ENCODE measurements around the gene ITGB6. TPM values are rescaled to one million over a fixed set of nuclear protein-coding genes. Genes with fewer than 3 reads are reported as not detected.
A peak's percentile ranks its signal among the peaks of the same experiment; 100 is the strongest.

ITGB6 gene
- total RNA-seq, 2 experiments from 2014 or later: not detected

DNA sequence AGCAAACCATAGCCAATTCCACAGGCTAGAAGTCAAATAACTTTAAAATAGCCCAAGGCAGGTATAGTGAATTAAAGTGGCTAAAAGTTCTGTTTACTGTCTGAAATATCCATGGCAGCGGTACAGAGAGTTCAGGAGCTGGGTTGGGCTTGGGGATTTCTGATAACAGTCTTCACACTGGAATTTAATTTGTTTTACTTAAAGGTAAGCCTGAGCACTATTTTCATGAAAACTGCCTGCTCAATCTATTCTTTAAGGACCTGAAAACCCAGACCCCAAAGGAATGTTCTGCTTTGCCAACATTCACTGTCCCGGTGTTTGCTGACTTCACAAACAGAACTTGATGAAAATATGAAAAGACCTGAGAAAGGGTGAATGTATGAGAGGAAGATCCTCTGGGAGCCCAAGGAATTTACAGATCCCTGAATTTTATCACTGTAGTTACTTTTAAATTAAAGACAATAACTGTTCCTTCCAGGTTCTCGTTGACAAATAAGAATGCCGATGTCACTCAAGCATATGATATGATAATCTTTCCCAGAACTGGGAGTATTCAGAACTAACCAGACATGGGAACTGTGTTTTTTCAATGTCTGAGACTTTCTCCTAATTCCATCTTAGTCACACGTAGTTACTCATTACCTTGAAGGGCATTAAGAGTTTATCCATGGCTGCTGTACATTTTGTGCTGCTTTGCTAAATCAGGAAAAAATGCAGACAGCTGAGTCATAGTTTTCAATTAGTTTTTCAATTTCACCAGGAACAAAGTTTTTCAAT lies 28.3 kb upstream of the ITGB6 start:
- H3K27me3 Mint-ChIP-seq (ENCODE audit: low read depth): peaks cover 10% of the 10 kb centered on the region

DNA sequence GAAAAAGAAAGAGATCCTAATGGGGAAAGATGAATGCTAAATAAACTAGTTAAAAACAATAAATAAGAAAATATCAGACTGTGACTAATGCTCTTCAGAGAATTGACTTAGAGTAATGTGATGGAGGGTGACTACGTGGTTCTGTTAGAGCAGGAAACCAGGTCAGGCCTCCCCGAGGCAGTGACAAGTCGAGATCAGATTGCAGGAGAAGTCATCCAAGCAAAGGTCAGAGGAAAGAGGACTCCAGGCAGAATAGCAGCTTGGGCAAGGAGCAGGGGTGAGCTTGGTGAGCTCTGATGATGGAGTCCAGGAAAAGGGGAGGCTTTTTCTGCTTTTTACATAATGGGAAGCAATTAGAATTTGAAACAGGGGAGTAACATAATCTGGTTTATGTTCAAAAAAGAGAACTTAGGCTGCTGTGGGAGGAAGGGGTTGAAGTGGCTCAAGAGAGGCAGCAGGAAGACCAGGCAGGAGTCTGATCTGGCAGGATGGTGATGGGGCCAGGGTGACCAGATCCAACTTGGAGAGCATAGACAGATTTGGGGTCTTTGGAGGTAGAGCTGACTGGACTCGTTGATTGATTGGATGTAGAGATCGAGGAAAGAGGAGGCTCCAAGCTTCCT lies 27.3 kb upstream of the ITGB6 start:
- ChIA-PET POLR2A (no interaction called here), CTCF (no interaction called here)
- Mint-ChIP-seq H3K9me3 (ENCODE audit: insufficient read depth) (no peaks in the 10 kb centered on the region), H3K27me3 (ENCODE audit: low read depth) (peaks cover 10% of the 10 kb centered on the region), H3K4me3 (no peak overlapping the region), H3K4me1 (ENCODE audit: low read depth) (peaks cover 17% of the 10 kb centered on the region), H3K36me3 (ENCODE audit: low read depth) (no peaks in the 10 kb centered on the region), H3K27ac (no peak overlapping the region)
- no peak for DNase-seq
- no peak for ATAC-seq

More for the DNA sequence above, 28.3 kb upstream of the ITGB6 start:
- ChIA-PET POLR2A (no interaction called here), CTCF (no interaction called here)
- ATAC-seq (no peak), DNase-seq (no peak)
- Mint-ChIP-seq H3K9me3 (ENCODE audit: insufficient read depth) (no peaks in the 10 kb centered on the region), H3K4me3 (no peak overlapping the region), H3K36me3 (ENCODE audit: low read depth) (no peaks in the 10 kb centered on the region), H3K4me1 (ENCODE audit: low read depth) (peaks cover 12% of the 10 kb centered on the region), H3K27ac (no peak overlapping the region)

GRCh38 chr2:160226367-160226766 lies 26.3 kb upstream of the ITGB6 start:
- Mint-ChIP-seq H3K27ac (no peak overlapping the region), H3K4me3 (no peak overlapping the region), H3K9me3 (ENCODE audit: insufficient read depth) (no peaks in the 10 kb centered on the region), H3K27me3 (ENCODE audit: low read depth) (peaks cover 10% of the 10 kb centered on the region), H3K4me1 (ENCODE audit: low read depth) (peaks cover 18% of the 10 kb centered on the region), H3K36me3 (ENCODE audit: low read depth) (no peaks in the 10 kb centered on the region)
- ChIA-PET POLR2A (interaction anchor here (0.5 kb wide), 1 partner anchor 180 kb away, joined by 4 read pairs; no protein-coding TSS in a partner anchor), CTCF (no interaction called here)
- no peak for DNase-seq
- ATAC-seq: no peak

DNA sequence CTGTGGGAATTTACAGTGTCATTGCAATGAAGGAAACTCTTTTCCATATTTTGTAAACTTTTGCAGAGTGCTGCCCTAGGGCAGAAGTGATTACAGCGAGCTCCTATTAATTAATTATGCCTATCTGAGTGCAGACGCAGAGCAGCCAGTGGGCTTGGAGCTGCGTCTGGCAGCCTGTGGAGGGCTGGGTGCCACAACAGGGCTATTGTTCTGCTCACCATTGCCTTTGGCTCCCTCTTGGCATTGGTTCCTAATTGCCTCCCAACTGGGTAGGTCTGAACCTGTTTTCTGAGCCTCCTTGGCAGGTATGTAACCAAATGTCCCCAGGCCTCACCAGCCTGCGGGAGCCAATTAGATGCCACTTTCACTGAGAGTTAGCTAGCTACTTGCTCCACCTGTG lies 25.6 kb upstream of the ITGB6 start:
- POLR2A ChIA-PET: no interaction called here
- no peaks in the 10 kb centered on the region for H3K36me3 Mint-ChIP-seq (ENCODE audit: low read depth)

GRCh38 chr2:160224507-160224906 lies 24.4 kb upstream of the ITGB6 start:
- Mint-ChIP-seq H3K4me1 (ENCODE audit: low read depth) (peaks cover 31% of the 10 kb centered on the region), H3K36me3 (ENCODE audit: low read depth) (no peaks in the 10 kb centered on the region), H3K27ac (no peak overlapping the region), H3K27me3 (ENCODE audit: low read depth) (peaks cover 10% of the 10 kb centered on the region), H3K9me3 (ENCODE audit: insufficient read depth) (no peaks in the 10 kb centered on the region), H3K4me3 (no peak overlapping the region)
- DNase-seq (no peak), ATAC-seq (no peak)
- ChIA-PET POLR2A (no interaction called here), CTCF (interaction anchor here (1.2 to 1.4 kb wide), 3 partner anchors 10 to 45 kb away, joined by 3 to 4 read pairs (median 4); no protein-coding TSS in a partner anchor)

More for the DNA sequence above, 25.6 kb upstream of the ITGB6 start:
- peaks cover 10% of the 10 kb centered on the region for H3K27me3 Mint-ChIP-seq (ENCODE audit: low read depth)
- no peak for DNase-seq
- peaks cover 25% of the 10 kb centered on the region for H3K4me1 Mint-ChIP-seq (ENCODE audit: low read depth)
- CTCF ChIA-PET: interaction anchor here (1.2 to 1.3 kb wide), 2 partner anchors 12 to 26 kb away, joined by 3 to 4 read pairs; no protein-coding TSS in a partner anchor
- no peaks in the 10 kb centered on the region for H3K9me3 Mint-ChIP-seq (ENCODE audit: insufficient read depth)
- ATAC-seq: no peak
- no peak overlapping the region for H3K4me3 Mint-ChIP-seq
- no peak overlapping the region for H3K27ac Mint-ChIP-seq

GRCh38 chr2:160224060-160224459 lies 24.0 kb upstream of the ITGB6 start:
- Mint-ChIP-seq H3K4me3 (no peak overlapping the region), H3K27me3 (ENCODE audit: low read depth) (peaks cover 10% of the 10 kb centered on the region), H3K27ac (no peak overlapping the region), H3K4me1 (ENCODE audit: low read depth) (peaks cover 31% of the 10 kb centered on the region), H3K36me3 (ENCODE audit: low read depth) (no peaks in the 10 kb centered on the region), H3K9me3 (ENCODE audit: insufficient read depth) (no peaks in the 10 kb centered on the region)
- DNase-seq: no peak
- ChIA-PET POLR2A (no interaction called here), CTCF (interaction anchor here (1.4 kb wide), 1 partner anchor 46 kb away, joined by 4 read pairs; no protein-coding TSS in a partner anchor)
- peak; percentile 69 for ATAC-seq

GRCh38 chr2:160223560-160223959 lies 23.5 kb upstream of the ITGB6 start:
- Mint-ChIP-seq H3K27ac (no peak overlapping the region), H3K9me3 (ENCODE audit: insufficient read depth) (no peaks in the 10 kb centered on the region), H3K4me1 (ENCODE audit: low read depth) (peaks cover 31% of the 10 kb centered on the region), H3K4me3 (no peak overlapping the region), H3K27me3 (ENCODE audit: low read depth) (peaks cover 9% of the 10 kb centered on the region), H3K36me3 (ENCODE audit: low read depth) (no peaks in the 10 kb centered on the region)
- ChIA-PET POLR2A (no interaction called here), CTCF (interaction anchor here (1.4 kb wide), 1 partner anchor 46 kb away, joined by 4 read pairs; no protein-coding TSS in a partner anchor)
- ATAC-seq (no peak), DNase-seq (no peak)

DNA sequence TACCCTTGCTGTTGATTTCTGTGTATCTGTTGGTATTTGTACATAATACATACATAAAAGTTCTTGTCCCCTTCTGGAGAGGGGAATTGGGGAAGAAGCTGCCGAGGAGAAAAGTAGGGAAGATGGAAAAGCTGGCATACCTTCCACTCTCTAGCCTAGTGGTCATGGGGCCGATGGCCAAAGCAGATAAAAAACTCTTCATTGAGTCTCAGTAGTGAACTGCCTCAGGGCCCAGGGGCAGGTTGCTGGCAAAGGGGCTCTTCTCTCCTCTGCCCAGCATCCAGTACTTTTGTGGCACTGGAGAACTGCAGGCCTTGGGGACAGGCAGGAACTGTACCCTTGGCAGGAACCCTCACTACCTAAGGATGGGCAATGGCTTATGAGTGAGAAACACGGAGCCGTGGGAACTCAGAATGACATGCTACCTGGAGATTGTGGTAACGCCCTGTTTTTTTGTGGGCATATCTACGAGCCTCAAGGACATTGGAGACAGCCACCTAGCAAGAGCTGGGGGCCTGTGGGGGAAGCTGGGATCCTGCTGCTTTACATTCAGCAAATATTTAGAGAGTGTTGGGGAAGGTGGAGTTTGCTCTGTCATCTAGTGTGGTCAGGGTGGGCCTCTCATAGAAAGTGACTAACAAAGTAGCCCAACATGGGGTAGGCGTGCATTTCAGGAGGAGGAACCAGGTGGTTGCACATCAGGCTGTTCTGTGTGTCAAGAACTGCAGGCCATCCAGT lies 22.6 kb upstream of the ITGB6 start:
- POLR2A ChIA-PET: no interaction called here
- Mint-ChIP-seq H3K27me3 (ENCODE audit: low read depth) (peaks cover 7% of the 10 kb centered on the region), H3K9me3 (ENCODE audit: insufficient read depth) (no peaks in the 10 kb centered on the region), H3K4me1 (ENCODE audit: low read depth) (peaks cover 31% of the 10 kb centered on the region), H3K36me3 (ENCODE audit: low read depth) (no peaks in the 10 kb centered on the region), H3K27ac (no peak overlapping the region), H3K4me3 (no peak overlapping the region)
- DNase-seq (no peak), ATAC-seq (no peak)
- CTCF ChIA-PET: interaction anchor here (1.6 kb wide), 1 partner anchor 29 kb away, joined by 4 read pairs; no protein-coding TSS in a partner anchor

DNA sequence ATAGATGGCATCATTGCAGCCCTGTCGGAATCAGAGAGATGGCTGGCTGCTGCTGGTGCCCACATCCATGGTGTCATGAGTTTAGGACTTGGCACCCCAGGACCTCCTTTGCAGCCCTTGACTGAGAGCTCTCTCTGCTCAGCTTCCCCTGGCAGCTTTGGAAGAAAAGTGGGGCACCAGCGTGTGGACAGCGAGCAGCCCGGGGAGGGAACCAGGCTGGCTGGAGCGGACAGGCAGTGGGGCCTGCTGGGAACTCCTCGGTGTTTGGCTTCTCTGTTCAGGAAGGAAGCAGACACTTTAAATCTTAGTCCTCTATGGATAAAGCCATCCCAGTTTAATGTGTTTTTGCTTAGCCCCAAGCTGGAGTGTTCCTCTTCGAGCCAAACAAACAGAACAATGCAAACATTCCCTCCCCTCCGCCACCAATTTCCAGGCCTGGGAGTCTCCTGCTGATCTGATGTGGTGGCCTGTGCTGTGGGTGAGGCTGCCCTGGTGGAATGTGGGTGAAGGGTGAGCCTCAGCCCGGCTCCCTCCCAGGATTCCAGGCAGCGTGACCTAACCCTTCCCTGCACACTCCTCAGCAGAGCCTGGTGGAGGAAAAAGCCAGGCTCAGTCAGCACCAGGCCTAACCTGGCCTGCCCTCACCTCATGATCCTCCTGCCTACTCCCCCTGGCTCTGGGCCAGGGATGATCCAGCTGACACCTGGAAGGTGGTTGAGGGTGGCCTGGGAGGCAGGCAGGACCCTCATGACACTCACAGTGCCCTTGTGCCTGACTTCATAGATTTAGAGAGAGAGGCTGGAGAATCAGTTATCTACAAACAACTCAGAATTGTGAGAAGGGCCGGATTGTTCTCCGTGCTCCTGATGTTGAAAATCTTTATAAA lies 21.6 kb upstream of the ITGB6 start:
- H3K27ac Mint-ChIP-seq: no peak overlapping the region
- no peaks in the 10 kb centered on the region for H3K9me3 Mint-ChIP-seq (ENCODE audit: insufficient read depth)
- peaks cover 10% of the 10 kb centered on the region for H3K27me3 Mint-ChIP-seq (ENCODE audit: low read depth)
- POLR2A ChIA-PET: no interaction called here
- peaks cover 31% of the 10 kb centered on the region for H3K4me1 Mint-ChIP-seq (ENCODE audit: low read depth)
- no peak for ATAC-seq
- no peaks in the 10 kb centered on the region for H3K36me3 Mint-ChIP-seq (ENCODE audit: low read depth)
- H3K4me3 Mint-ChIP-seq: no peak overlapping the region
- CTCF ChIA-PET: interaction anchor here (1.3 to 1.6 kb wide), 3 partner anchors 30 to 49 kb away, joined by 3 to 5 read pairs (median 4); no protein-coding TSS in a partner anchor
- no peak for DNase-seq

DNA sequence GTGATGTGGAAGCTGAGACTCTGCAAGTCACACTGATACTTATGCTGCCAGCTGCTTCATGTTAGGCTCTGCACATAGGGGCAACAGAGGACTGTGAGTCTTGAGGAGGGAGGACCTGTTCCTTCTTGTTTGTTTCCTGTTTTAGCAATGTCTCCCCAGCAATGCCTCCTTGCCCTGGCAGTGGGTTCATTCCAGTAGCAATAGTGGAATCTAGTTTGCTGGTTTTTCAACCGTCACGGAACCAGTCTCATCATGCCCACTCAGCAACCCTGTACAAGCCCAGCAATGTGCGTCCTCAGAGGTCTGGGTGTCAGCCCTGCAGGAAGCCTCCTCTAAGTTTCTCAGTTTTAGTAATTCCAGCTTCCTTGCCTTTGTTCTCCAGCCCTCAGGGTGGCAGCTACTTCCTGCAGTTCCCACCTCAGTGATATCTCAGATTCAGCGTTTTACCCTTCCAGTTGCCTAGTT lies 20.5 kb upstream of the ITGB6 start:
- ATAC-seq (peak; percentile 53), DNase-seq (no peak)
- POLR2A ChIA-PET: no interaction called here
- peaks cover 10% of the 10 kb centered on the region for H3K27me3 Mint-ChIP-seq (ENCODE audit: low read depth)
- CTCF ChIA-PET: interaction anchor here (1.2 to 2.0 kb wide), 7 partner anchors 8 to 843 kb away, joined by 3 to 18 read pairs (median 4); no protein-coding TSS in a partner anchor
- H3K9me3 Mint-ChIP-seq (ENCODE audit: insufficient read depth): no peaks in the 10 kb centered on the region
- H3K4me3 Mint-ChIP-seq: no peak overlapping the region
- peaks cover 31% of the 10 kb centered on the region for H3K4me1 Mint-ChIP-seq (ENCODE audit: low read depth)
- no peak overlapping the region for H3K27ac Mint-ChIP-seq
- H3K36me3 Mint-ChIP-seq (ENCODE audit: low read depth): no peaks in the 10 kb centered on the region

GRCh38 chr2:160220026-160220425 lies 20.0 kb upstream of the ITGB6 start:
- peaks cover 8% of the 10 kb centered on the region for H3K27me3 Mint-ChIP-seq (ENCODE audit: low read depth)
- no peak for ATAC-seq
- POLR2A ChIA-PET: no interaction called here
- peaks cover 30% of the 10 kb centered on the region for H3K4me1 Mint-ChIP-seq (ENCODE audit: low read depth)
- no peak for DNase-seq
- no peak overlapping the region for H3K4me3 Mint-ChIP-seq
- no peaks in the 10 kb centered on the region for H3K9me3 Mint-ChIP-seq (ENCODE audit: insufficient read depth)
- H3K36me3 Mint-ChIP-seq (ENCODE audit: low read depth): no peaks in the 10 kb centered on the region
- CTCF ChIA-PET: interaction anchor here (1.2 to 2.0 kb wide), 7 partner anchors 8 to 844 kb away, joined by 3 to 18 read pairs (median 4); no protein-coding TSS in a partner anchor
- no peak overlapping the region for H3K27ac Mint-ChIP-seq

Measured in activated CD8-positive, alpha-beta T cell treated with anti-CD3 and anti-CD28 coated beads, Interleukin-2, amount 10 ng/mL, durations not matched to agents 7 days and 5 days (primary cell).